IMR-90 (cell line): ENCODE measurements around the gene DCANP1. TPM values are rescaled to one million over a fixed set of nuclear protein-coding genes. Genes with fewer than 3 reads are reported as not detected.

ENCODE experiments used
- ATAC-seq: fragments of 200-7000 bp; cut with Tn5 transposase; 2 replicates; pipeline ENCODE4 v1.9.1; 2020; ENCODE audit warnings: low read depth, mild to moderate bottlenecking, moderate library complexity
- BruUV-seq: library from RNA; stranded (reverse); fragments of 400-500 nt; replicated peaks from 2 replicates; lab custom pipeline; 2021; lab: Mats Ljungman, UMichigan
- CTCF ChIA-PET: fragments of 300-600 bp; formaldehyde crosslinking; extraction: SDS; loops from one replicate; lab custom pipeline; 2021; ENCODE audit warnings: antibody characterized with exemption; lab: Yijun Ruan, JAX
- POLR2A ChIA-PET: fragments of 300-600 bp; sonication (Branson Sonifier 250); formaldehyde crosslinking; loops from one replicate; lab custom pipeline; 2022; ENCODE audit warnings: antibody characterized with exemption; ENCODE audit not compliant: unreplicated experiment; lab: Charles Lee
- DNase-seq: peaks from one replicate; pipeline ENCODE4 v3.0.0; 2013
- H2AFZ ChIP-seq: replicated peaks from 2 replicates; pipeline ENCODE3; 2013; ENCODE audit warnings: low read length, mild to moderate bottlenecking; ENCODE audit not compliant: poor library complexity
- H2AK5ac ChIP-seq: 2 replicates; pipeline ENCODE4 v1.6.1; 2013; ENCODE audit warnings: low read depth, low read length, inconsistent platforms
- H2AK9ac ChIP-seq: replicated peaks from 2 replicates; pipeline ENCODE3; 2013; ENCODE audit warnings: mild to moderate bottlenecking, low read depth, low read length, moderate library complexity; ENCODE audit not compliant: poor library complexity
- H2BK120ac ChIP-seq: 2 replicates; pipeline ENCODE4 v1.6.1; 2013; ENCODE audit warnings: low read depth, low read length, inconsistent platforms
- H2BK15ac ChIP-seq: 3 replicates; pipeline ENCODE4 v1.6.1; 2013; ENCODE audit warnings: low read depth, low read length, inconsistent platforms
- H2BK20ac ChIP-seq: 2 replicates; pipeline ENCODE4 v1.6.1; 2013; ENCODE audit warnings: low read depth, mild to moderate bottlenecking, inconsistent platforms, low read length, moderate library complexity
- H2BK5ac ChIP-seq: 2 replicates; pipeline ENCODE4 v1.6.1; 2013; ENCODE audit warnings: mild to moderate bottlenecking, low read depth, low read length, inconsistent platforms; ENCODE audit not compliant: poor library complexity, severe bottlenecking
- H3K14ac ChIP-seq: replicated peaks from 2 replicates; pipeline ENCODE4 v1.6.1; 2013; ENCODE audit warnings: low read depth, low read length, inconsistent platforms
- H3K18ac ChIP-seq: 2 replicates; pipeline ENCODE4 v1.6.1; 2013; ENCODE audit warnings: low read depth, low read length, control low read depth
- H3K23ac ChIP-seq: 2 replicates; pipeline ENCODE4 v1.6.1; 2013; ENCODE audit warnings: low read depth, low read length, inconsistent platforms
- H3K27ac ChIP-seq: 2 replicates; pipeline ENCODE4 v1.5.1; 2013; ENCODE audit warnings: mild to moderate bottlenecking, control low read depth, low read length; ENCODE audit not compliant: insufficient read depth
- H3K27me3 ChIP-seq: 2 replicates; pipeline ENCODE4 v1.6.1; 2013; ENCODE audit warnings: low read length; ENCODE audit not compliant: control insufficient read depth, insufficient read depth
- H3K36me3 ChIP-seq: 2 replicates; pipeline ENCODE4 v1.6.1; 2013; ENCODE audit warnings: low read length, mixed read lengths; ENCODE audit not compliant: control insufficient read depth, insufficient read depth
- H3K4ac ChIP-seq: 2 replicates; pipeline ENCODE4 v1.6.1; 2013; ENCODE audit warnings: low read depth, low read length, inconsistent platforms
- H3K4me1 ChIP-seq: 2 replicates; pipeline ENCODE4 v1.6.1; 2013; ENCODE audit warnings: low read length, mixed read lengths; ENCODE audit not compliant: control insufficient read depth, insufficient read depth
- H3K4me2 ChIP-seq: 2 replicates; pipeline ENCODE4 v1.6.1; 2013; ENCODE audit warnings: low read depth, mild to moderate bottlenecking, control low read depth, low read length, moderate library complexity
- H3K4me3 ChIP-seq: 2 replicates; pipeline ENCODE4 v1.5.1; 2013; ENCODE audit warnings: low read depth, mild to moderate bottlenecking, control low read depth, low read length, moderate library complexity; ENCODE audit not compliant: insufficient read depth
- H3K56ac ChIP-seq: 2 replicates; pipeline ENCODE4 v1.6.1; 2013; ENCODE audit warnings: low read length, inconsistent platforms; ENCODE audit not compliant: insufficient read depth; ENCODE audit errors: extremely low read depth
- H3K79me1 ChIP-seq, 2 experiments: 2 replicates each; pipeline ENCODE4 v1.6.1; 2013; ENCODE audit warnings: low read length in 2 of 2, inconsistent platforms in 1 of 2, low read depth in 1 of 2
- H3K9ac ChIP-seq: 2 replicates; pipeline ENCODE4 v1.6.1; 2013; ENCODE audit warnings: low read depth, low read length, control low read depth
- H3K9me1 ChIP-seq: 2 replicates; pipeline ENCODE4 v1.6.1; 2013; ENCODE audit warnings: low read length, inconsistent platforms; ENCODE audit not compliant: insufficient read depth
- H3K9me3 ChIP-seq: 2 replicates; pipeline ENCODE4 v1.6.1; 2013; ENCODE audit warnings: low read length; ENCODE audit not compliant: control insufficient read depth, insufficient read depth
- H4K20me1 ChIP-seq: 2 replicates; pipeline ENCODE4 v1.6.1; 2013; ENCODE audit warnings: low read length, inconsistent platforms; ENCODE audit not compliant: insufficient read depth
- H4K5ac ChIP-seq: 2 replicates; pipeline ENCODE4 v1.6.1; 2013; ENCODE audit warnings: mild to moderate bottlenecking, low read depth, low read length, control low read depth
- H4K8ac ChIP-seq, 2 experiments: 2 replicates each; pipeline ENCODE4 v1.6.1; 2013; ENCODE audit warnings: low read depth in 2 of 2, low read length in 2 of 2, control low read depth in 1 of 2, inconsistent platforms in 1 of 2
- H4K91ac ChIP-seq: 2 replicates; pipeline ENCODE4 v1.6.1; 2013; ENCODE audit warnings: low read depth, low read length, inconsistent platforms; ENCODE audit not compliant: insufficient read depth
- CHD1 ChIP-seq: IDR thresholded peaks from 2 replicates; pipeline ENCODE4 v1.6.1; 2012; ENCODE audit warnings: low read depth, low read length, improper control_type of control experiment
- MAFK ChIP-seq: IDR thresholded peaks from 2 replicates; pipeline ENCODE4 v1.6.1; 2012; ENCODE audit warnings: low read depth, low read length, improper control_type of control experiment
- MAZ ChIP-seq: IDR thresholded peaks from 2 replicates; pipeline ENCODE4 v1.6.1; 2012; ENCODE audit warnings: low read depth, mild to moderate bottlenecking, low read length, improper control_type of control experiment, moderate library complexity, borderline replicate concordance
- MXI1 ChIP-seq: IDR thresholded peaks from 2 replicates; pipeline ENCODE4 v1.6.1; 2012; ENCODE audit warnings: low read depth, mild to moderate bottlenecking, low read length, moderate library complexity, borderline replicate concordance
- POLR2A ChIP-seq: IDR thresholded peaks from 2 replicates; pipeline ENCODE4 v1.6.1; 2012; ENCODE audit warnings: mild to moderate bottlenecking, low read depth, low read length
- SMC3 ChIP-seq: fragments of 150-350 bp; IDR thresholded peaks from 2 replicates; pipeline ENCODE4 v1.6.1; 2016; ENCODE audit warnings: low read depth, mild to moderate bottlenecking, antibody characterized with exemption, low read length, moderate library complexity
- WGBS, 2 experiments: methylation state at CpG; one replicate each; pipeline versions ENCODE4 v1.1.5 to v1.1.7; 2013; ENCODE audit warnings: missing lambda C conversion rate in 2 of 2; ENCODE audit not compliant: insufficient read length in 1 of 2; ENCODE audit errors: extremely low coverage in 2 of 2; 5-methylcytosine and 5-hydroxymethylcytosine counted together
- dilution Hi-C: fragments of 300-500 bp; cut with HindIII; formaldehyde crosslinking; loops from one replicate; pipeline ENCODE4 v1.14.3; 2018; ENCODE audit warnings: low sequenced_read_pairs; ENCODE audit not compliant: unreplicated experiment
- in situ Hi-C: fragments of 300-500 bp; cut with MboI; formaldehyde crosslinking; loops from 3 replicates; pipeline ENCODE4 v1.14.3; 2019; ENCODE audit warnings: low sequenced_read_pairs, inconsistent platforms, mixed read lengths
- intact Hi-C: fragments of 100-400 bp; cut with micrococcal nuclease; formaldehyde crosslinking; loops from 2 replicates; pipeline ENCODE4 v1.10.0; 2022
- polyA plus RNA-seq, 3 experiments: library from polyadenylated mRNA; depleted of rRNA; stranded (reverse); fragments of >200 nt; gene quantifications; 2 replicates each; pipeline ENCODE4 v1.2.3, GENCODE V29; 2012; ENCODE audit warnings: low replicate concordance in 1 of 3
- total RNA-seq: library from RNA; depleted of rRNA; stranded (reverse); fragments of >200 nt; gene quantifications from 2 replicates; pipeline ENCODE4 v1.2.3, GENCODE V29; 2012

The DCANP1 gene
- total and polyA plus RNA-seq, 2 of the 4 experiments (the other 2 are of a cell fraction), result not detected

DNA sequence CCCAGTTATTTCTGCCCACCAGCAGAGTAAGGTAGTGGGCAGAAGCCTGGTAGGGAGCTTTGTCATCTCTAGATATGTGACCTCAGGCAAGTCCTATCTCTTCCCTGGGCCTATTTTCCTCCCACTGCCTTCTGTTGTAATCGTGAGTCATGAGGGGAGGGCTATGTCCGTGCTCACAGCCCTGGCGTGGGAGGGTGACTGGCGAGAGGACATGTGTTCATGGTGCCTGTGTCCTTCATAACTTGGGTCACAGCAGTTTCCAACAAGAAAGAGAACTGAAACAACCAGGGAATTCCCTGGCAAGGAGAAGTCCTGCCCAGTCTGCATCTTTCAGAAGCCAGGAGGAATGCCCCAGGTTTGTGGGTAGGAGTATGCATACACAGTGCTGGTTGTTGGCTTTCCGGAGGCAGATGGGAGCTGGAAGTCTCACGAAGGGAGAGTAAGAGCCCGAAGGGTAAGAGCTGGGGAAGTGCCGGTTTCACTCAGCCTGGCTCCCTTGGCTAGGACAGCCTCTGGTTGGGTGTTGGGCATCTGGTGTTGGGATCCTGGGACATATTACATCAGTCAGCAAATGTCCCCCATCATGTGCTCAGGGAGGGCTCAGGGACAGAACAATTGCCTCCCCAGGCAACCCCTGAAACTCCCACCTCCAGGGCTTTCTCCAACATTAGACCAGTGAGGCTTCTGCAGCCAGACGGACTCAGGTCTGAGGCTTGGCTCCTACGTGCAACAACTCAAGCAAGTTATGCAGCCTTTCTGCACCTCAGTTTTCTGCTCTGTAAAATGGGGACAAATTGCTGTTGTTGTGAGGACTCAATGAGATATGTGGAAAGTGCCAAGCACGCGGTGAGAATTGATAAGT lies 9.3 kb upstream of the DCANP1 start (continued):
- TF ChIP-seq SMC3, result no peak
- TF ChIP-seq MAZ, result peak; percentile 81
- no peak for TF ChIP-seq CHD1

DNA sequence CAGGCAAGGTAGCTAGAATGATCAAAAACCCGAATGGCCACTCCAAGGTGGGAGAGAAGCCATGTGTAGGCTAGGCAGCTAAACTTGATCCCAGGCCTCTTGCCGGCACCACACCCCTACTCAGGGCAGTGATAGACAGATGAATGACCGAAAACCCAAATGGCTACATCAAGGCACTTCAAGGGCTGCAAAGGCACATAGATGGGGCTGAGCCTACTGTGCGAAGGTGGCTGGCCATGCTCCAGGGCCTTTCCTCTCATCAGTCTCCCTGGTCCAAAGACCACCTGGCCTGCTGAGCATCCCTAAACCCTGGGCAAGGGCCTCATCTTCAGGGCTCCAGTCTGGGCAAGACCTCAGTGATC lies 8.7 kb upstream of the DCANP1 start:
- intact Hi-C loops (no loop called here), dilution Hi-C loops (loop anchor here (25.0 kb wide), 1 partner anchor 106 kb away; no protein-coding TSS in a partner anchor), in situ Hi-C loops (no loop called here)
- Histone ChIP-seq H2AK9ac (peak overlapping the region; percentile 35), H3K9me3 (no peaks in the 10 kb centered on the region), H3K27ac (no peak overlapping the region), H4K91ac (peak overlapping the region; percentile 43), H4K20me1 (no peaks in the 10 kb centered on the region), H2BK120ac (peak overlapping the region; percentile 30), H3K9me1 (peaks cover 5% of the 10 kb centered on the region), H2BK5ac (peak overlapping the region; percentile 59), H3K56ac (no peak overlapping the region), H2BK20ac (peak overlapping the region; percentile 25; the same call in 1 of the 2 replicates), H3K27me3 (peaks cover 26% of the 10 kb centered on the region), H2BK15ac (no peak overlapping the region; the same call in 2 of the 3 replicates), H2AK5ac (peak overlapping the region; percentile 18; the same call in 1 of the 2 replicates), H3K14ac (peak overlapping the region; percentile 32; the same call in 1 of the 2 replicates), H3K23ac (no peak overlapping the region), H3K79me1 (no peaks in the 10 kb centered on the region), H4K5ac (peak overlapping the region; percentile 21; the same call in 1 of the 2 replicates), H3K9ac (no peak overlapping the region), H3K4me1 (peaks cover 12% of the 10 kb centered on the region), H3K4ac (peak overlapping the region; percentile 62), H3K36me3 (no peaks in the 10 kb centered on the region), H2AFZ (peak overlapping the region; percentile 46), H3K4me2 (peak overlapping the region; percentile 3; the same call in 1 of the 2 replicates), H3K18ac (peak overlapping the region; percentile 26; the same call in 1 of the 2 replicates), H3K4me3 (no peak overlapping the region), H4K8ac (peak overlapping the region in 1 of 2 experiments; percentile 48; a peak in 1 of 4 replicates)
- ATAC-seq, result no peak
- no peak for DNase-seq
- no TSS peak for BruUV-seq
- ChIA-PET CTCF (interaction anchor here (1.3 to 1.9 kb wide), 2 partner anchors 11 to 110 kb away, joined by 5 to 7 read pairs; no protein-coding TSS in a partner anchor), POLR2A (no interaction called here)
- 100% methylated on average over 1 of the region's 4 CpGs; no CpG with 5 or more reads in 1 of the 2 experiments for WGBS, 2 experiments
- TF ChIP-seq MXI1 (no peak), CHD1 (no peak), MAFK (no peak), POLR2A (no peak)
